ENCODE measurements around the gene EFEMP2.

The EFEMP2 gene

GRCh38 chr11:65860278-65861164 is 12.1 kb downstream of the EFEMP2 start, which contains the start of gene MUS81:
Gene MUS81, plus strand, starts transcription at chr11:65860433. Its CDS starts 321 bp downstream, at chr11:65860754.
- Histone ChIP-seq H3K4me1 (ENCODE audit: control insufficient read depth in 1 of 2, insufficient read depth in 2 of 2, low read length in 2 of 2) (peaks cover 25 to 31% of the 10 kb centered on the region in 2 donors), H3K9ac (ENCODE audit: low read depth in 1 of 2, low read length in 2 of 2) (peak within 1 kb of the TSS; percentile 82 to 100), H3K36me3 (ENCODE audit: control insufficient read depth in 1 of 2, insufficient read depth in 2 of 2, low read length in 2 of 2) (peaks cover 35 to 47% of the 10 kb centered on the region in 2 donors), H3K9me3 (ENCODE audit: control insufficient read depth in 1 of 2, low read length in 2 of 2) (no peaks in the 10 kb centered on the region), H3K27me3 (ENCODE audit: control insufficient read depth in 1 of 2, insufficient read depth in 2 of 2, low read length in 2 of 2) (no peaks in the 10 kb centered on the region), H3K4me3 (ENCODE audit: low read depth in 1 of 2, low read length in 2 of 2) (peak within 1 kb of the TSS; percentile 92 to 96), H3K27ac (ENCODE audit: low read depth, low read length) (peak within 1 kb of the TSS; percentile 94)

GRCh38 chr11:65859812-65860277 is 12.8 kb downstream of the EFEMP2 start:
- no peaks in the 10 kb centered on the region for H3K27me3 ChIP-seq (ENCODE audit: control insufficient read depth in 1 of 2, insufficient read depth in 2 of 2, low read length in 2 of 2)
- peak overlapping the region; percentile 82 to 100 for H3K9ac ChIP-seq (ENCODE audit: low read depth in 1 of 2, low read length in 2 of 2)
- H3K36me3 ChIP-seq (ENCODE audit: control insufficient read depth in 1 of 2, insufficient read depth in 2 of 2, low read length in 2 of 2): peaks cover 32 to 47% of the 10 kb centered on the region in 2 donors
- peak overlapping the region; percentile 94 for H3K27ac ChIP-seq (ENCODE audit: low read depth, low read length)
- H3K9me3 ChIP-seq (ENCODE audit: control insufficient read depth in 1 of 2, low read length in 2 of 2): no peaks in the 10 kb centered on the region
- H3K4me3 ChIP-seq (ENCODE audit: low read depth in 1 of 2, low read length in 2 of 2): peak overlapping the region; percentile 92 to 96
- H3K4me1 ChIP-seq (ENCODE audit: control insufficient read depth in 1 of 2, insufficient read depth in 2 of 2, low read length in 2 of 2): peaks cover 32 to 38% of the 10 kb centered on the region in 2 donors

GRCh38 chr11:65859095-65859811 is 13.3 kb downstream of the EFEMP2 start:
- H3K27me3 ChIP-seq (ENCODE audit: control insufficient read depth in 1 of 2, insufficient read depth in 2 of 2, low read length in 2 of 2): no peaks in the 10 kb centered on the region
- no peaks in the 10 kb centered on the region for H3K9me3 ChIP-seq (ENCODE audit: control insufficient read depth in 1 of 2, low read length in 2 of 2)
- H3K4me3 ChIP-seq (ENCODE audit: low read depth in 1 of 2, low read length in 2 of 2): peak overlapping the region; percentile 92 to 96
- H3K4me1 ChIP-seq (ENCODE audit: control insufficient read depth in 1 of 2, insufficient read depth in 2 of 2, low read length in 2 of 2): peaks cover 37 to 44% of the 10 kb centered on the region in 2 donors
- peak overlapping the region; percentile 82 to 100 for H3K9ac ChIP-seq (ENCODE audit: low read depth in 1 of 2, low read length in 2 of 2)
- H3K27ac ChIP-seq (ENCODE audit: low read depth, low read length): peak overlapping the region; percentile 94
- H3K36me3 ChIP-seq (ENCODE audit: control insufficient read depth in 1 of 2, insufficient read depth in 2 of 2, low read length in 2 of 2): peaks cover 30 to 47% of the 10 kb centered on the region in 2 donors

GRCh38 chr11:65858681-65859087 is 13.9 kb downstream of the EFEMP2 start:
- H3K27me3 ChIP-seq (ENCODE audit: control insufficient read depth in 1 of 2, insufficient read depth in 2 of 2, low read length in 2 of 2): no peaks in the 10 kb centered on the region
- peak overlapping the region; percentile 94 for H3K27ac ChIP-seq (ENCODE audit: low read depth, low read length)
- peaks cover 39 to 46% of the 10 kb centered on the region in 2 donors for H3K4me1 ChIP-seq (ENCODE audit: control insufficient read depth in 1 of 2, insufficient read depth in 2 of 2, low read length in 2 of 2)
- H3K4me3 ChIP-seq (ENCODE audit: low read depth in 1 of 2, low read length in 2 of 2): peak overlapping the region; percentile 92 to 96
- peaks cover 25 to 47% of the 10 kb centered on the region in 2 donors for H3K36me3 ChIP-seq (ENCODE audit: control insufficient read depth in 1 of 2, insufficient read depth in 2 of 2, low read length in 2 of 2)
- no peaks in the 10 kb centered on the region for H3K9me3 ChIP-seq (ENCODE audit: control insufficient read depth in 1 of 2, low read length in 2 of 2)
- peak overlapping the region; percentile 82 to 87 for H3K9ac ChIP-seq (ENCODE audit: low read depth in 1 of 2, low read length in 2 of 2)

GRCh38 chr11:65857853-65858680 is 14.5 kb downstream of the EFEMP2 start, which contains the start of gene CFL1:
Gene CFL1, minus strand, starts transcription at chr11:65858180. Its CDS starts 81 bp downstream, at chr11:65858099.
- Histone ChIP-seq H3K27me3 (ENCODE audit: control insufficient read depth in 1 of 2, insufficient read depth in 2 of 2, low read length in 2 of 2) (no peaks in the 10 kb centered on the region), H3K9me3 (ENCODE audit: control insufficient read depth in 1 of 2, low read length in 2 of 2) (no peaks in the 10 kb centered on the region), H3K4me3 (ENCODE audit: low read depth in 1 of 2, low read length in 2 of 2) (peak within 1 kb of the TSS; percentile 96 to 98), H3K27ac (ENCODE audit: low read depth, low read length) (peak within 1 kb of the TSS; percentile 94), H3K4me1 (ENCODE audit: control insufficient read depth in 1 of 2, insufficient read depth in 2 of 2, low read length in 2 of 2) (peaks cover 45 to 52% of the 10 kb centered on the region in 2 donors), H3K9ac (ENCODE audit: low read depth in 1 of 2, low read length in 2 of 2) (peak within 1 kb of the TSS; percentile 86 to 87), H3K36me3 (ENCODE audit: control insufficient read depth in 1 of 2, insufficient read depth in 2 of 2, low read length in 2 of 2) (peaks cover 25 to 46% of the 10 kb centered on the region in 2 donors)

GRCh38 chr11:65857500-65857852 is 15.1 kb downstream of the EFEMP2 start:
- peaks cover 51 to 58% of the 10 kb centered on the region in 2 donors for H3K4me1 ChIP-seq (ENCODE audit: control insufficient read depth in 1 of 2, insufficient read depth in 2 of 2, low read length in 2 of 2)
- no peaks in the 10 kb centered on the region for H3K27me3 ChIP-seq (ENCODE audit: control insufficient read depth in 1 of 2, insufficient read depth in 2 of 2, low read length in 2 of 2)
- H3K4me3 ChIP-seq (ENCODE audit: low read depth in 1 of 2, low read length in 2 of 2): peak overlapping the region; percentile 91 to 98
- no peaks in the 10 kb centered on the region for H3K9me3 ChIP-seq (ENCODE audit: control insufficient read depth in 1 of 2, low read length in 2 of 2)
- peaks cover 27 to 46% of the 10 kb centered on the region in 2 donors for H3K36me3 ChIP-seq (ENCODE audit: control insufficient read depth in 1 of 2, insufficient read depth in 2 of 2, low read length in 2 of 2)
- peak overlapping the region; percentile 94 for H3K27ac ChIP-seq (ENCODE audit: low read depth, low read length)
- H3K9ac ChIP-seq (ENCODE audit: low read depth in 1 of 2, low read length in 2 of 2): peak overlapping the region; percentile 86 to 87

- H3K27ac ChIP-seq (ENCODE audit: low read depth, low read length): peak overlapping the region; percentile 94
- peak overlapping the region; percentile 86 to 87 for H3K9ac ChIP-seq (ENCODE audit: low read depth in 1 of 2, low read length in 2 of 2)
- H3K9me3 ChIP-seq (ENCODE audit: control insufficient read depth in 1 of 2, low read length in 2 of 2): no peaks in the 10 kb centered on the region
- peak overlapping the region; percentile 91 to 98 for H3K4me3 ChIP-seq (ENCODE audit: low read depth in 1 of 2, low read length in 2 of 2)
- H3K27me3 ChIP-seq (ENCODE audit: control insufficient read depth in 1 of 2, insufficient read depth in 2 of 2, low read length in 2 of 2): no peaks in the 10 kb centered on the region
- peaks cover 53 to 60% of the 10 kb centered on the region in 2 donors for H3K4me1 ChIP-seq (ENCODE audit: control insufficient read depth in 1 of 2, insufficient read depth in 2 of 2, low read length in 2 of 2)
- H3K36me3 ChIP-seq (ENCODE audit: control insufficient read depth in 1 of 2, insufficient read depth in 2 of 2, low read length in 2 of 2): peaks cover 32 to 46% of the 10 kb centered on the region in 2 donors
These were observed 15.7 kb downstream of the EFEMP2 start for GRCh38 chr11:65856689-65857499.

GRCh38 chr11:65855927-65856363 is 16.7 kb downstream of the EFEMP2 start:
- Histone ChIP-seq H3K9me3 (ENCODE audit: control insufficient read depth in 1 of 2, low read length in 2 of 2) (peaks cover 3 to 4% of the 10 kb centered on the region in 2 donors), H3K4me1 (ENCODE audit: control insufficient read depth in 1 of 2, insufficient read depth in 2 of 2, low read length in 2 of 2) (peaks cover 50 to 55% of the 10 kb centered on the region in 2 donors), H3K27ac (ENCODE audit: low read depth, low read length) (peak overlapping the region; percentile 94), H3K4me3 (ENCODE audit: low read depth in 1 of 2, low read length in 2 of 2) (peak overlapping the region; percentile 91 to 98), H3K36me3 (ENCODE audit: control insufficient read depth in 1 of 2, insufficient read depth in 2 of 2, low read length in 2 of 2) (peaks cover 42 to 55% of the 10 kb centered on the region in 2 donors), H3K27me3 (ENCODE audit: control insufficient read depth in 1 of 2, insufficient read depth in 2 of 2, low read length in 2 of 2) (no peaks in the 10 kb centered on the region), H3K9ac (ENCODE audit: low read depth in 1 of 2, low read length in 2 of 2) (peak overlapping the region; percentile 86 to 87)
